ENCODE results near the gene SHFL.

SHFL gene

DNA sequence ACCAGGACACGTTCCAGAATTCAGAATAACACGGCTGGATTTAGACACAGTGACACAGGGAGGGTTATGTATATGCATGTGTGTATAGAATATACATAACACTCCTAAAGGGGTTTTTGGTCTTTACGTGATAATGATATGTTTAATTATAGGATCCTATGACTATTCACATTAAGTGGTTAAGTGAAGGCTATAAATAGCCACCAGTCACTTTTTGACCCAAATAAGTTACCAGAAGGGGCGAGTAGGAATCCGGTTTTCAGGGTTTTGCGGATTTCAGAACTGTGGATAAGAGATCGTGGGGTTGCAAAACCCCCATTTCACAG, 9.5 kb downstream of the SHFL start:
- Mint-ChIP-seq H3K9me3 (peaks cover 5% of the 10 kb centered on the region), H3K36me3 (ENCODE audit: low read depth) (peaks cover 14% of the 10 kb centered on the region), H3K4me1 (peaks cover 10% of the 10 kb centered on the region), H3K4me3 (peak overlapping the region; percentile 33 to 70 (median 55)), H3K27ac (peak overlapping the region in 1 of 3 experiments; percentile 30), H3K27me3 (ENCODE audit: low read depth) (peaks cover 4% of the 10 kb centered on the region)
- TF ChIP-seq, protein P1, sequence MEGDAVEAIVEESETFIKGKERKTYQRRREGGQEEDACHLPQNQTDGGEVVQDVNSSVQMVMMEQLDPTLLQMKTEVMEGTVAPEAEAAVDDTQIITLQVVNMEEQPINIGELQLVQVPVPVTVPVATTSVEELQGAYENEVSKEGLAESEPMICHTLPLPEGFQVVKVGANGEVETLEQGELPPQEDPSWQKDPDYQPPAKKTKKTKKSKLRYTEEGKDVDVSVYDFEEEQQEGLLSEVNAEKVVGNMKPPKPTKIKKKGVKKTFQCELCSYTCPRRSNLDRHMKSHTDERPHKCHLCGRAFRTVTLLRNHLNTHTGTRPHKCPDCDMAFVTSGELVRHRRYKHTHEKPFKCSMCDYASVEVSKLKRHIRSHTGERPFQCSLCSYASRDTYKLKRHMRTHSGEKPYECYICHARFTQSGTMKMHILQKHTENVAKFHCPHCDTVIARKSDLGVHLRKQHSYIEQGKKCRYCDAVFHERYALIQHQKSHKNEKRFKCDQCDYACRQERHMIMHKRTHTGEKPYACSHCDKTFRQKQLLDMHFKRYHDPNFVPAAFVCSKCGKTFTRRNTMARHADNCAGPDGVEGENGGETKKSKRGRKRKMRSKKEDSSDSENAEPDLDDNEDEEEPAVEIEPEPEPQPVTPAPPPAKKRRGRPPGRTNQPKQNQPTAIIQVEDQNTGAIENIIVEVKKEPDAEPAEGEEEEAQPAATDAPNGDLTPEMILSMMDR (IDR thresholded peaks at IDR 0.05; ENCODE audit: unreplicated experiment in 3 of 3): no peak

DNA sequence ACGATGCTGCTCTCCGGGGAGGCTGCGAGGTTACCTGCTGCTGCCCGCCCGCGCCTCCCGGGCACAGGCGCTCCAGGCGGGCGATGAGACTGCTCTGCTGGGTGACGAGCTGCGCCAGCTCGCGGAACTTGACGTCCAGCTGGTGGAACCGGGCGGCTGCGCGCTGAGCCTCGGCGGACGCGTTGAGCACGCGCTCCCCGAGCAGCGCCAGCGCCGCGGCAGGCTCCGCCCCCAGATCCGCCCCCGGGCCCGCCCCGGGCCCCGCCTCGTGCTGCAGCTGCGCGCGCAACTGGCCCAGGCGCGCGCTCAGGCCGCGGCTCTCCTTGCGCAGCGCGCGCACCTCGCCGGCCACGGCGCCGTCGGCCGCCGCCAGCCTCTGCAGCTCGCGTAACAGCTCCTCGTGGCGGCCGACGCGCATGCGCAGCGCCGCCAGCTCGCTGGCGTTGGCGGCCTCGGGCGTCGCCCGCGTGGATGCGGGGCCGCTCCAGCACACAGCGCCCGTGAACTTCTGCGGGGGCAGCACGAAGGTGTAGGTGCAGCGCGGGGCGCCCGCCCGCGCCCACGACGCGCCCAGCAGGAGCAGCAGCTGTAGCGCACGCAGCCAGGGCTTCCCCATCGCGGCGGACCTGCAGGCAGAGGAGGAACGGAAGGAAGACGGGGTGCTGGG, 10.0 kb downstream of the SHFL start:
- TF ChIP-seq, protein P1 (IDR thresholded peaks at IDR 0.05; ENCODE audit: unreplicated experiment in 3 of 3): no peak
- peaks cover 5% of the 10 kb centered on the region for H3K9me3 Mint-ChIP-seq
- H3K27ac Mint-ChIP-seq: no peak overlapping the region
- H3K36me3 Mint-ChIP-seq (ENCODE audit: low read depth): peaks cover 14% of the 10 kb centered on the region
- H3K4me1 Mint-ChIP-seq: peaks cover 10% of the 10 kb centered on the region
- H3K27me3 Mint-ChIP-seq (ENCODE audit: low read depth): peaks cover 4% of the 10 kb centered on the region
- H3K4me3 Mint-ChIP-seq: peak overlapping the region in 1 of 3 experiments; percentile 52

DNA sequence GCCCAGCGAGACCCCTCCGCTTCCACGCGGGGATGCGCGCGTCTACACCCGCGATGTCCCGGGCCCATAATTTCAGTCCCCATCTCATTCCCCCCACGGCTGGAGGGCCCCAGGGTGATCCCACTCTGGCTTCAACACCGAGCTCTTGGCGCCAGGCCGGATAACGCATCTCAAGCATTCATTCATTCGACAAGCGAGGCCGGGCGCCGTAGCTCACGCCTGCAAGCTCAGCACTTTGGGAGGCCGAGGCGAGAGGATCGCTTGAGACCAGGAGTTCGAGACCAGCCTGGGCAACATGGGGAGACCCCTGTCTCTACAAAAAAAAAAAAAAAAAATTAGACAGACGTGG, 10.5 kb downstream of the SHFL start:
- Mint-ChIP-seq H3K4me3 (peak overlapping the region in 2 of 3 experiments; percentile 14 to 52), H3K4me1 (peaks cover 10% of the 10 kb centered on the region), H3K27me3 (ENCODE audit: low read depth) (peaks cover 4% of the 10 kb centered on the region), H3K36me3 (ENCODE audit: low read depth) (peaks cover 13% of the 10 kb centered on the region), H3K9me3 (peaks cover 5% of the 10 kb centered on the region), H3K27ac (no peak overlapping the region)
- TF ChIP-seq, protein P1 (IDR thresholded peaks at IDR 0.05; ENCODE audit: unreplicated experiment in 3 of 3): no peak

DNA sequence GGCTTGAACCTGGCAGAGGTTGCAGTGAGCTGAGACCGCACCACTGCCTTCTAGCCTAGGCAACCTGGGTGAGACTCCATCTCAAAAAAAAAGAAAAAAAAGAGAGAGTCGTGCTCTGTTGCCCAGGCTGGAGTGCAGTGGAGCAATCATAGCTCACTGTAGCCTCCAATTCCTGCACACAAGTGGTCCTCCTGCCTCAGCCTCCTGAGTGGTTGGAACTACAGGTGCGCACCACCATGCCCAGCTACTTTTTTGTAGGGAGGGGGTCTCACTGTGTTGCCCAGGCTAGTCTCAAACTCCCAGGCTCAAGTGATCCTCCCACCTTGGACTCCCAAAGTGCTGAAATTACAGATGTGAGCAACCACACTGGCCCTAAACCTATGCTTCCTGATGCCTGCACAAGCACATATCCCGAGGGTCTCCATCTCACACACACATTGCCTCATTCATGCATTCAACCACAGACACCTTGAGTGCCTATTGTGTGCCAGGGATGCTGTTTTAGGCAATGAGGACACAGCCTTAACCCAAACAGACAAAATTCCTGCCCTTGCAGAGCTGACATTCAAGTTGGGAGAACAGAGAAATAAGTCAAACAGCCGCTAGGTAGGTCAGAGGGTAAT, 14.2 kb downstream of the SHFL start:
- peaks cover 22% of the 10 kb centered on the region for H3K4me1 Mint-ChIP-seq
- no peak overlapping the region for H3K4me3 Mint-ChIP-seq
- peaks cover 3% of the 10 kb centered on the region for H3K27me3 Mint-ChIP-seq (ENCODE audit: low read depth)
- no peaks in the 10 kb centered on the region for H3K36me3 Mint-ChIP-seq (ENCODE audit: low read depth)
- no peaks in the 10 kb centered on the region for H3K9me3 Mint-ChIP-seq
- peak overlapping the region in 1 of 3 experiments; percentile 24 for H3K27ac Mint-ChIP-seq
- TF ChIP-seq, protein P1 (IDR thresholded peaks at IDR 0.05; ENCODE audit: unreplicated experiment in 3 of 3): no peak

DNA sequence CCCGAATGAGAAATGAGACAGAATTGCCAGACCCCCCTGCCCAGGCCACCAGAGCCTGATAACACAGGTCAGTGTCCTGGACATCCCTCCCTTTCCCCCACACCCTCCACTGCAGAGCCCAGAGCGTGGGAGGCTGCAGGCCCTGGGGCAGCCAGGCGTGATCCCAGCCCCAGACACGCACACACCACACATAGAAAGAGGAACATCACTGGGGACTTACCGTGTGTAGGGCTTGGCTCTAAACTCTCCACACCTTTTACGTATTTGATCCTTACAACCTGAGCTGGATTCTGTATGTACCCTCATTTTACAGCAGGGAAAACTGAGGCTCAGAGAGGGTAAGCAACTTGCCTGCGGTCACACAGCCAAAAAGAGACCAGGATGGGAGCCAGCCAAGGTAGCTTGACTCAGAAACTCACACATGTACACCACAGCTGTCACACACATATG, 16.7 kb downstream of the SHFL start:
- no peaks in the 10 kb centered on the region for H3K9me3 Mint-ChIP-seq
- TF ChIP-seq, protein P1 (IDR thresholded peaks at IDR 0.05; ENCODE audit: unreplicated experiment in 3 of 3): no peak
- peak overlapping the region; percentile 47 to 93 (median 66) for H3K27ac Mint-ChIP-seq
- peaks cover 3% of the 10 kb centered on the region for H3K27me3 Mint-ChIP-seq (ENCODE audit: low read depth)
- H3K4me1 Mint-ChIP-seq: peaks cover 29% of the 10 kb centered on the region
- peak overlapping the region in 2 of 3 experiments; percentile 14 to 38 for H3K4me3 Mint-ChIP-seq
- H3K36me3 Mint-ChIP-seq (ENCODE audit: low read depth): peaks cover 8% of the 10 kb centered on the region

DNA sequence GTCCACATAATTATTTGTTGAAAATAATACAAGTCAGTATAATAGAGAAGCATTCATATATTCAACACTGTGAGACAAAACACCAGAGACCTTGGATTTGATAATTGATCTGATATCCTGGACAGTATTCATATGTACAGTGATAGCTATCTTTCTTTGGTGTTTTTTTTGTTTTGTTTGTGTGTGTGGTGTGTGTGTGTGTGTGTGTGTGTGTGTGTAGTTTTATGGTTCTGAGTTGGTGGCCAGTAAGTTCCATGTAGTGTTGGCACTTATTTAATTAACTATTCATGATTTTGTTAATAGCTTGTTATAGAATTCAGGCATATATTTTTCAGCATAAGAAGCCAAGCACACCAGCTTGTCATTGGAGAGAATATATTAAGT, 18.0 kb downstream of the SHFL start:
- Mint-ChIP-seq H3K27ac (peak overlapping the region; percentile 95 to 99 (median 99)), H3K27me3 (ENCODE audit: low read depth) (peaks cover 3% of the 10 kb centered on the region), H3K9me3 (no peaks in the 10 kb centered on the region), H3K4me1 (peaks cover 24% of the 10 kb centered on the region), H3K36me3 (ENCODE audit: low read depth) (peaks cover 8% of the 10 kb centered on the region), H3K4me3 (peak overlapping the region; percentile 46 to 94 (median 53))
- TF ChIP-seq, protein P1 (IDR thresholded peaks at IDR 0.05; ENCODE audit: unreplicated experiment in 3 of 3): no peak

All from nephron (organoid).